Measurements from ENCODE around the gene WRAP53.

The WRAP53 gene

GRCh38 chr17:7684851-7685532, 3.3 kb upstream of the WRAP53 start:
- no peak for DNase-seq

- peak; percentile 93 for DNase-seq
Measured at GRCh38 chr17:7685533-7686221, 2.6 kb upstream of the WRAP53 start.

- DNase-seq = peak; percentile 86
Measured at GRCh38 chr17:7686222-7687071, 1.8 kb upstream of the WRAP53 start.

- peak; percentile 96 for DNase-seq
Measured at GRCh38 chr17:7687072-7687907, 987 bp upstream of the WRAP53 start, which contains the start of gene TP53. TP53 (minus strand) TSS chr17:7687490; CDS start chr17:7676594, 10,896 bp downstream.

GRCh38 chr17:7688808-7689316, 585 bp downstream of the WRAP53 start:
- no peak for DNase-seq

GRCh38 chr17:7695586-7695985, 7.3 kb downstream of the WRAP53 start:
- no peak for DNase-seq

- DNase-seq = no peak
Measured at GRCh38 chr17:7697828-7698588, 9.7 kb downstream of the WRAP53 start.

GRCh38 chr17:7700510-7700909, 12.2 kb downstream of the WRAP53 start:
- no peak for DNase-seq

GRCh38 chr17:7701681-7702080, 13.4 kb downstream of the WRAP53 start:
- DNase-seq = no peak

GRCh38 chr17:7702776-7703175, 14.5 kb downstream of the WRAP53 start:
- DNase-seq = no peak

- no peak for DNase-seq
Measured at GRCh38 chr17:7703584-7704479, 15.6 kb downstream of the WRAP53 start.

GRCh38 chr17:7704601-7705268, 16.5 kb downstream of the WRAP53 start, which contains the start of gene EFNB3:
EFNB3 (plus strand) TSS chr17:7705202; CDS start chr17:7705599, 397 bp downstream.
- no peak for DNase-seq

- DNase-seq = no peak
Measured at GRCh38 chr17:7705269-7706255, 17.3 kb downstream of the WRAP53 start.

- no peak for DNase-seq
Measured at GRCh38 chr17:7706631-7707354, 18.5 kb downstream of the WRAP53 start.

GRCh38 chr17:7707446-7707845, 19.2 kb downstream of the WRAP53 start:
- DNase-seq = no peak

- no peak for DNase-seq
Measured at GRCh38 chr17:7707858-7708750, 19.8 kb downstream of the WRAP53 start.

- no peak for DNase-seq
Measured at GRCh38 chr17:7709031-7709430, 20.8 kb downstream of the WRAP53 start.
